Measurements from ENCODE around the gene AAMP.

AAMP gene

DNA sequence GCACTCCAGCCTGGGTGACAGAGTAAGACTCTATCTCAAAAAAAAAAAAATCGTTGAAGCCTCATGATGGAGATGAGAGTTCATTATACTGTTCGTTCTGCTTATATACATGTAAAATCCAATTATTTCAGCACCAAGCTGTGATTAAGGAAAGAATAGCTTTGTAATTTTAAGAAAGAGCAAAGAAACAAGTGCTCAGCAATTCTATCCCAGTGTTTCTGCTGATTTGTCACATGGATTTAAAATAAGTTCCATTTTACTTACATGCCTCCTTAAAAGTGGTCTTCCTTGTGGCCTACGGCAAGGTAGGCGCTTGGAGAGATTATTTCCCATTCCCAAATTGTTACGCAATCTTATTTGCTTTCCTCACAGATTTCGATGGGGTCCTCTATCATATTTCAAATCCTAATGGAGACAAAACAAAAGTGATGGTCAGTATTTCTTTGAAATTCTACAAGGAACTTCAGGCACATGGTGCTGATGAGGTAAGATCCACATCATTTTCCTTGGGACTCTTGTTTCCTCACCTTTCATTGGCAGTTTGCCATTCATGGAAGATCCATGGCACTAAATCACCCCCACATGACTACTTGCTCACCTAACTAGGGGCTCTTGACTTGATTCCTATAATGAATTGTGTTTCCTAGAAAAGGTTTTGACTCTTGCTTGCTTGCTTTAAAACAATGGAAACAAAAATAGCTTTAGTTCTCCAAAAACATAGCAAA, 41.4 kb downstream of the AAMP start:
- Histone ChIP-seq H3K27me3 (replicated peaks in 2 of 5; ENCODE audit: control insufficient read depth in 4 of 5, insufficient read depth in 5 of 5, low read length in 4 of 5) (no peaks in the 10 kb centered on the region), H3K4me3 (ENCODE audit: control insufficient read depth in 1 of 7, extremely low read depth in 1 of 7, insufficient read depth in 4 of 7, low read depth in 2 of 7, low read length in 6 of 7) (peak overlapping the region in 2 of 7 experiments; percentile 22 to 26), H3K27ac (ENCODE audit: insufficient read depth in 1 of 2, low read depth in 1 of 2, low read length in 2 of 2, poor library complexity in 1 of 2, severe bottlenecking in 2 of 2) (peak overlapping the region; percentile 52 to 81), H3K9me3 (ENCODE audit: control extremely low read depth in 1 of 5, control insufficient read depth in 4 of 5, insufficient read depth in 2 of 5, low read depth in 1 of 5, low read length in 4 of 5) (no peaks in the 10 kb centered on the region), H3K4me1 (ENCODE audit: control extremely low read depth in 1 of 4, control insufficient read depth in 4 of 4, insufficient read depth in 4 of 4, low read length in 3 of 4) (peaks cover 30 to 36% (median 32%) of the 10 kb centered on the region in 4 experiments), H3K36me3 (ENCODE audit: control insufficient read depth in 4 of 4, insufficient read depth in 4 of 4, low read length in 3 of 4) (peaks cover 13 to 73% (median 52%) of the 10 kb centered on the region in 4 experiments)
- ChIA-PET CTCF (interaction anchor here (0.7 to 7.3 kb wide), 8 partner anchors 8 to 39 kb away, joined by 3 to 59 read pairs (median 4); partner anchors contain the start of gene GPBAR1), POLR2A (interaction anchor here (2.4 kb wide), 1 partner anchor 12 kb away, joined by 9 read pairs; the partner anchor contains the start of gene ARPC2)
- WGBS (ENCODE audit: insufficient coverage) = 100% methylated on average over 2 of the region's 6 CpGs
- no peak for DNase-seq

DNA sequence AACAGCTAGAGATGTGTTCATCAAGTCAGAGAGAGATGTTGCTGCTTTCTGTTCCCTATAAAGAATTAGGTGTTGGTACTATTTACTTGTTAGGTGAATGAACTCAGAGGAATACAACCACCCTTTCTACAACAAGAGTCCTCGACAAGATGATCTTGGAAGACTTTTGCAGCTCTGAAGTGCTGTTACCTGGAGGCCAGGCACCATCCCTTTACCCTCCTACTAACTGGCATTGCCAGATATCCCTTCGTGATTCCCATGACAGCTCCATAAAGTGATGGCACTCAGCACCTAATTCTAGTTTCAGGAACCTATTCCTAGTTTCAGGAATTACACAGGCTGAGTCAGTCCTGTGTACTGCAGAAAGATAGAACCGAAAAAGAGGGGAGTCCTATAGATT, 43.0 kb downstream of the AAMP start:
- Histone ChIP-seq H3K4me3 (ENCODE audit: control insufficient read depth in 1 of 7, extremely low read depth in 1 of 7, insufficient read depth in 4 of 7, low read depth in 2 of 7, low read length in 6 of 7) (no peak overlapping the region), H3K27me3 (replicated peaks in 2 of 5; ENCODE audit: control insufficient read depth in 4 of 5, insufficient read depth in 5 of 5, low read length in 4 of 5) (no peaks in the 10 kb centered on the region), H3K36me3 (ENCODE audit: control insufficient read depth in 4 of 4, insufficient read depth in 4 of 4, low read length in 3 of 4) (peaks cover 12 to 61% (median 44%) of the 10 kb centered on the region in 4 experiments), H3K27ac (ENCODE audit: insufficient read depth in 1 of 2, low read depth in 1 of 2, low read length in 2 of 2, poor library complexity in 1 of 2, severe bottlenecking in 2 of 2) (peak overlapping the region in 1 of 2 experiments; percentile 50), H3K9me3 (ENCODE audit: control extremely low read depth in 1 of 5, control insufficient read depth in 4 of 5, insufficient read depth in 2 of 5, low read depth in 1 of 5, low read length in 4 of 5) (no peaks in the 10 kb centered on the region), H3K4me1 (ENCODE audit: control extremely low read depth in 1 of 4, control insufficient read depth in 4 of 4, insufficient read depth in 4 of 4, low read length in 3 of 4) (peaks cover 41 to 52% (median 41%) of the 10 kb centered on the region in 4 experiments)
- ChIA-PET CTCF (interaction anchor here (0.7 to 1.8 kb wide), 3 partner anchors 22 to 42 kb away, joined by 3 to 4 read pairs (median 4); no protein-coding TSS in a partner anchor), POLR2A (interaction anchor here (0.6 kb wide), 2 partner anchors 11 to 1387 kb away, joined by 3 read pairs; no protein-coding TSS in a partner anchor)
- WGBS (ENCODE audit: insufficient coverage) = 86% methylated on average over 1 of the region's 3 CpGs
- no peak for DNase-seq

DNA sequence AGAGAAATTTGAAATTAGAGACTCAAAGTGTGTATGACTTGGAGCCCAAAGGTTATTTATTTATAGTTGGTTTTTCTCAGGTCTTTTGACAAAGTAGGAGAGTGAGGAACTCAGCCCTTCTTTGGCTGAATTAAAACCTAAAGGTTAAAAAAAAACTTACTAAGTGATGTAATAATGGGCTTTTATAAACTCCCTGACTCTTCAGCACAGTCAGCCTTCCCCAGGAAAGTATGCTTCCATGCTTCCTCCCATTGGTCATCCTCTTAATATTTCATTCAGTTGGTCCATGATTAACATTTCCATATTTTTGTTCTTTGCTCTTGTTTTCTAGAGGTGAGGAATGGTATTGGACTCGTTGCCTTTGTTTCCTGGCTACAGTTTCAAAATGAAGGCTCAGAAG, 45.8 kb downstream of the AAMP start:
- 100% methylated on average over 1 of the region's 1 CpG for WGBS (ENCODE audit: insufficient coverage)
- Histone ChIP-seq H3K36me3 (ENCODE audit: control insufficient read depth in 4 of 4, insufficient read depth in 4 of 4, low read length in 3 of 4) (peaks cover 4 to 57% (median 31%) of the 10 kb centered on the region in 4 experiments), H3K9me3 (ENCODE audit: control extremely low read depth in 1 of 5, control insufficient read depth in 4 of 5, insufficient read depth in 2 of 5, low read depth in 1 of 5, low read length in 4 of 5) (no peaks in the 10 kb centered on the region), H3K27ac (ENCODE audit: insufficient read depth in 1 of 2, low read depth in 1 of 2, low read length in 2 of 2, poor library complexity in 1 of 2, severe bottlenecking in 2 of 2) (no peak overlapping the region), H3K4me3 (ENCODE audit: control insufficient read depth in 1 of 7, extremely low read depth in 1 of 7, insufficient read depth in 4 of 7, low read depth in 2 of 7, low read length in 6 of 7) (no peak overlapping the region), H3K4me1 (ENCODE audit: control extremely low read depth in 1 of 4, control insufficient read depth in 4 of 4, insufficient read depth in 4 of 4, low read length in 3 of 4) (peaks cover 46 to 57% (median 51%) of the 10 kb centered on the region in 4 experiments), H3K27me3 (replicated peaks in 2 of 5; ENCODE audit: control insufficient read depth in 4 of 5, insufficient read depth in 5 of 5, low read length in 4 of 5) (no peaks in the 10 kb centered on the region)
- POLR2A ChIA-PET = no interaction called here
- CTCF ChIA-PET = interaction anchor here (0.9 kb wide), 1 partner anchor 181 kb away, joined by 3 read pairs; no protein-coding TSS in a partner anchor
- no peak for DNase-seq

DNA sequence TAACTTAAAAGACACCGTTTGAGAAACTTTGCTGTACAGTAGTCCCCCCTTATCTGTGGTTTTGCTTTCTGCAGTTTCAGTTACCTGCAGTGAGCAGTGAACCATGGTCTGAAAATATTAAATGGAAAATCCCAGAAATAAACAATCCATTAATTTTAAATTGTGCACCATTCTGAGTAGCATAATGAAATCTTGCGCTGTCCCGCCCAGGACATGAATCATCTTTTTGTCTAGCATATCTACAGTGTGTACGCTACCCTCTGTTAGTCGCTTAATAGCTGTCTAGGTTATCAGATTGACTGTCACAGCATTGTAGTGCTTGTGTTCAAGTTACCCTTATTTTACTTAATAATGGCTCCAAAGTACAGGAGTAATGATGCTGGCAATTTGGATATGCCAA, 46.9 kb downstream of the AAMP start:
- no peak overlapping the region for H3K4me3 ChIP-seq (ENCODE audit: control insufficient read depth in 1 of 7, extremely low read depth in 1 of 7, insufficient read depth in 4 of 7, low read depth in 2 of 7, low read length in 6 of 7)
- no peak for DNase-seq
- peak overlapping the region; percentile 20 to 38 for H3K27ac ChIP-seq (ENCODE audit: insufficient read depth in 1 of 2, low read depth in 1 of 2, low read length in 2 of 2, poor library complexity in 1 of 2, severe bottlenecking in 2 of 2)
- WGBS (ENCODE audit: insufficient coverage) = 96% methylated on average over 3 of the region's 5 CpGs
- ChIA-PET POLR2A (no interaction called here), CTCF (interaction anchor here (6.4 kb wide), 1 partner anchor 9 kb away, joined by 59 read pairs; no protein-coding TSS in a partner anchor)
- no peaks in the 10 kb centered on the region for H3K27me3 ChIP-seq (replicated peaks in 2 of 5; ENCODE audit: control insufficient read depth in 4 of 5, insufficient read depth in 5 of 5, low read length in 4 of 5)
- peaks cover 4 to 50% (median 26%) of the 10 kb centered on the region in 4 experiments for H3K36me3 ChIP-seq (ENCODE audit: control insufficient read depth in 4 of 4, insufficient read depth in 4 of 4, low read length in 3 of 4)
- no peaks in the 10 kb centered on the region for H3K9me3 ChIP-seq (ENCODE audit: control extremely low read depth in 1 of 5, control insufficient read depth in 4 of 5, insufficient read depth in 2 of 5, low read depth in 1 of 5, low read length in 4 of 5)
- peaks cover 43 to 59% (median 52%) of the 10 kb centered on the region in 4 experiments for H3K4me1 ChIP-seq (ENCODE audit: control extremely low read depth in 1 of 4, control insufficient read depth in 4 of 4, insufficient read depth in 4 of 4, low read length in 3 of 4)

DNA sequence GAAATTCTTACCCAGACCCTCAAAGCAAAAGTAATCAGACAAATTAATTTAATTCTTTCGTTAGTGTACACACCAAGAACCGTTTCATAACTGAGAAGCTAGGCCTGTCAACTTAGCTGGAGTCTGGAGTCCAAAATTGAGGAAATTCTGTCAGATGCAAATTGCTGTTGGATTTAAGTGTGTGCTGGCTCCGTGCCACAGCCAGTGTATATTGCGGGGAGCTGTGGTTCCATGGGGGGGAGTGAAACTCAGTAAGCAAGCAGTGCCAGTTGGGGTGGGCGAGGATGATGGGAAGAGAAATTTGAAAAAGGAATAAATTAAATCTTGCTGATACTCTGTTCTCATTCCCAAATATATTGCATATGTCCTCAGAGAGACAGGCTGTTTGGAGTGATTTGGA, 48.9 kb downstream of the AAMP start:
- H3K4me1 ChIP-seq (ENCODE audit: control extremely low read depth in 1 of 4, control insufficient read depth in 4 of 4, insufficient read depth in 4 of 4, low read length in 3 of 4) = peaks cover 45 to 69% (median 54%) of the 10 kb centered on the region in 4 experiments
- 29% methylated on average over 3 of the region's 5 CpGs for WGBS (ENCODE audit: insufficient coverage)
- POLR2A ChIA-PET = no interaction called here

DNA sequence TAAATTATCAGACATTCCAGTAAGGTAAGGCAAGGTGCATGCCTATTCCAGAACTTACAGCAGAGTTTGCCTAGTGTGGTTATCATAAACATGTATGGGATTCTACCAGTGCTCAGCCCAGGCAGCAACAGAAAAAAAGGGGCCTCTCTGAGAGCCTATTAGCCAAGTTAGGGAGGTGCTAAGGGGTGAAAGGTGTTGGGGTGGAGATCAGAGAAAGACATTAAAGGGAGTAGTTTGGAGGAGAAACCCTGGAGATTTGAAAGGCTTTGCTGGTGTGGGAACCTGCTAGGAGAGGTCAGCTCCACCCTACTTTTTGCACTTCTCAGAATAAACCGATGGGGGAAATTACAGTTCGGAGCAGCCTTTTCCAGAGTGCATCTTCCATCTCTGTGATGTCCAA, 50.0 kb downstream of the AAMP start:
- Histone ChIP-seq H3K4me3 (ENCODE audit: control insufficient read depth in 1 of 7, extremely low read depth in 1 of 7, insufficient read depth in 4 of 7, low read depth in 2 of 7, low read length in 6 of 7) (peak overlapping the region in 6 of 7 experiments; percentile 25 to 99 (median 96)), H3K4me1 (ENCODE audit: control extremely low read depth in 1 of 4, control insufficient read depth in 4 of 4, insufficient read depth in 4 of 4, low read length in 3 of 4) (peaks cover 45 to 70% (median 54%) of the 10 kb centered on the region in 4 experiments), H3K36me3 (ENCODE audit: control insufficient read depth in 4 of 4, insufficient read depth in 4 of 4, low read length in 3 of 4) (peaks cover 2 to 30% (median 9%) of the 10 kb centered on the region in 4 experiments), H3K27me3 (replicated peaks in 2 of 5; ENCODE audit: control insufficient read depth in 4 of 5, insufficient read depth in 5 of 5, low read length in 4 of 5) (no peaks in the 10 kb centered on the region), H3K27ac (ENCODE audit: insufficient read depth in 1 of 2, low read depth in 1 of 2, low read length in 2 of 2, poor library complexity in 1 of 2, severe bottlenecking in 2 of 2) (peak overlapping the region; percentile 51 to 96), H3K9me3 (ENCODE audit: control extremely low read depth in 1 of 5, control insufficient read depth in 4 of 5, insufficient read depth in 2 of 5, low read depth in 1 of 5, low read length in 4 of 5) (no peaks in the 10 kb centered on the region)
- 11% methylated on average over 1 of the region's 2 CpGs for whole genome bisulfite sequencing (ENCODE audit: insufficient coverage)
- no peak for DNase-seq
- ChIA-PET CTCF (interaction anchor here (1.2 to 6.4 kb wide), 6 partner anchors 12 to 37 kb away, joined by 3 to 59 read pairs (median 4); no protein-coding TSS in a partner anchor), POLR2A (interaction anchor here (1.9 kb wide), 1 partner anchor 11 kb away, joined by 8 read pairs; no protein-coding TSS in a partner anchor)

More for the DNA sequence above, 48.9 kb downstream of the AAMP start:
- H3K36me3 ChIP-seq (ENCODE audit: control insufficient read depth in 4 of 4, insufficient read depth in 4 of 4, low read length in 3 of 4) = peaks cover 4 to 41% (median 17%) of the 10 kb centered on the region in 4 experiments
- peak overlapping the region in 1 of 2 experiments; percentile 96 for H3K27ac ChIP-seq (ENCODE audit: insufficient read depth in 1 of 2, low read depth in 1 of 2, low read length in 2 of 2, poor library complexity in 1 of 2, severe bottlenecking in 2 of 2)
- no peaks in the 10 kb centered on the region for H3K27me3 ChIP-seq (replicated peaks in 2 of 5; ENCODE audit: control insufficient read depth in 4 of 5, insufficient read depth in 5 of 5, low read length in 4 of 5)
- DNase-seq = peak in 2 of 3 donors; percentile 67 to 72
- no peaks in the 10 kb centered on the region for H3K9me3 ChIP-seq (ENCODE audit: control extremely low read depth in 1 of 5, control insufficient read depth in 4 of 5, insufficient read depth in 2 of 5, low read depth in 1 of 5, low read length in 4 of 5)
- CTCF ChIA-PET = interaction anchor here (1.0 to 6.4 kb wide), 7 partner anchors 11 to 36 kb away, joined by 3 to 59 read pairs (median 4); no protein-coding TSS in a partner anchor
- H3K4me3 ChIP-seq (ENCODE audit: control insufficient read depth in 1 of 7, extremely low read depth in 1 of 7, insufficient read depth in 4 of 7, low read depth in 2 of 7, low read length in 6 of 7) = peak overlapping the region in 4 of 7 experiments; percentile 15 to 97 (median 59)
